Choroid plexus epithelial cell (primary cell): ENCODE results near the gene FGFBP1.

Experiments
- DNase-seq: peaks from one replicate; pipeline ENCODE4 v3.0.0-alpha.2; 2010; ENCODE audit warnings: low read depth
- H3K4me3 ChIP-seq: 2 replicates; pipeline ENCODE4 v1.5.1; 2011; ENCODE audit warnings: low read depth, mild to moderate bottlenecking, control low read depth, low read length, moderate library complexity
- CTCF ChIP-seq: conservative IDR thresholded peaks from 2 replicates; pipeline ENCODE4 v1.5.1; 2011; ENCODE audit warnings: low read depth, mild to moderate bottlenecking, control low read depth, inconsistent platforms, low read length, moderate library complexity

The FGFBP1 gene

GRCh38 chr4:15935504-15936402 lies 2.8 kb downstream of the FGFBP1 start:
- H3K4me3 ChIP-seq = no peak overlapping the region
- TF ChIP-seq CTCF = no peak
- peak; percentile 57 for DNase-seq

GRCh38 chr4:15934259-15934658 lies 4.3 kb downstream of the FGFBP1 start:
- DNase-seq = no peak
- no peak overlapping the region for H3K4me3 ChIP-seq
- TF ChIP-seq CTCF = no peak

- no peak overlapping the region for H3K4me3 ChIP-seq
- DNase-seq = no peak
- TF ChIP-seq CTCF = no peak
Measured at GRCh38 chr4:15931451-15932210, 6.9 kb downstream of the FGFBP1 start.

- TF ChIP-seq CTCF = no peak
Measured at GRCh38 chr4:15930314-15930713, 8.2 kb downstream of the FGFBP1 start.

GRCh38 chr4:15929540-15929939 lies 9.0 kb downstream of the FGFBP1 start:
- no peak for TF ChIP-seq CTCF
- no peak for DNase-seq
- H3K4me3 ChIP-seq = no peak overlapping the region

More at GRCh38 chr4:15930314-15930713, 8.2 kb downstream of the FGFBP1 start:
- H3K4me3 ChIP-seq = no peak overlapping the region
- no peak for DNase-seq

GRCh38 chr4:15928883-15929282 lies 9.7 kb downstream of the FGFBP1 start:
- no peak for TF ChIP-seq CTCF
- DNase-seq = no peak
- no peak overlapping the region for H3K4me3 ChIP-seq
